T-helper 1 cell treated with Interleukin-12 subunit alpha and Interleukin-12 subunit beta and Interleukin-4 antibody, amounts not matched to agents 30 μg/mL and 1 μg/mL, for 36 hours (primary cell): ENCODE results near the gene CLEC16A.

Experiments used
- H3K27ac Mint-ChIP-seq: one replicate; pipeline ENCODE4 v1.8.0; 2021; ENCODE audit warnings: mild to moderate bottlenecking, mixed read lengths
- H3K27me3 Mint-ChIP-seq: one replicate; pipeline ENCODE4 v1.8.0; 2021; ENCODE audit warnings: low read depth, mixed read lengths
- H3K36me3 Mint-ChIP-seq: one replicate; pipeline ENCODE4 v1.8.0; 2021; ENCODE audit warnings: low read depth, mixed read lengths
- H3K4me1 Mint-ChIP-seq: one replicate; pipeline ENCODE4 v1.8.0; 2021; ENCODE audit warnings: low read depth, mixed read lengths
- H3K4me3 Mint-ChIP-seq: one replicate; pipeline ENCODE4 v1.8.0; 2021; ENCODE audit warnings: mild to moderate bottlenecking, moderate library complexity, mixed read lengths
- H3K9me3 Mint-ChIP-seq: one replicate; pipeline ENCODE4 v1.8.0; 2021; ENCODE audit warnings: mixed read lengths

Gene CLEC16A

DNA sequence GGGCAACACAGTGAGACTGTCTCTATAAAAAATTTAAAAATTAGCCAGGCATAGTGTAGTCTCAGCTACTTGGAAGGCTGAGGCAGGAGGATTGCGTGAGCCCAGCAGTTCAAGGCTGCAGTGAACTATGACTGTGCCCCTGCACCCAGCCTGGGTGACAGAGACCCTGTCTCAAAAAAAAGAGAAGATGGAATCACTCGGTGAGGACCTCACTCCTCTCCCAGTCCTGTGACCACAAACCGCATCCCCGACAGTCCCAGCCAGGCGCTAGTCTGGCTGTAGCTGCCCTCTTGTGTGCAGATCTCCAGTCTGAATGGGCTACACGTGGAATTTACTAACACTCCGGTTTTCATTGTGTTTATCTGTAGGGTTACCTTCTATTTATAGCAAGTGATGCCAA lies 13.2 kb upstream of the CLEC16A start:
- no peaks in the 10 kb centered on the region for H3K27me3 Mint-ChIP-seq
- no peaks in the 10 kb centered on the region for H3K9me3 Mint-ChIP-seq
- peaks cover 16% of the 10 kb centered on the region for H3K36me3 Mint-ChIP-seq
- H3K4me3 Mint-ChIP-seq, result no peak overlapping the region
- peaks cover 20% of the 10 kb centered on the region for H3K4me1 Mint-ChIP-seq
- H3K27ac Mint-ChIP-seq, result no peak overlapping the region

DNA sequence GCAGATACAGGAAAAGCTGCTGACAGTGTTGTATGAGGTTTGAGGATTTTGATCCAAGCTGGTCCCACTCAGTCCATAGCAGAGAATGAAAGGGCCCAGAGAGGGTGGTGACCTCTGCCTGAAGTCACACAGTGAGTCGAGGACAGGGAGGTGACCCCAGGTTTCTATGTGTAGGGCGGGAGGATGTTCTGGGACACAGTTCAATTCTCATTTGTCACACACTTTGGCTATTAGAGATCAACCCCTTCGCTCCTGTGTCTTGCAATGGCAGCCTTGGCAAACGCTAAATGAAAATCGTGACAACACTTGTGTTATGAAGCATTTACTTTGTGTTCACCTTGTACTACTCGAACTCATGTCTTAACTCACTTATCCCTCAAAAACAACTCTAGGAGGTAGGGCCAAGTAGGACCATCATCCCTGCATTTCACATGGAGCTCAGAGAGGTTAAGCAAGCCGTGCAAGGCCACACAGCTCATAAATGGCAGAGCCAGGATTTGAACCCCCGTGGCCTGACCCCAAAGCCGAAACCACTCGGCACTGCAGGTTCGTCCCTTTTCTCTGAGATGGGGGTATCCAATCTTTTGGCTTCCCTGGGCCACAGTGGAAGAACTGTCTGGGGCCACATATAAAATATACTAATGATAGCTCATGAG lies 12.3 kb upstream of the CLEC16A start:
- Mint-ChIP-seq H3K36me3 (peaks cover 17% of the 10 kb centered on the region), H3K4me1 (peaks cover 29% of the 10 kb centered on the region), H3K27ac (no peak overlapping the region), H3K27me3 (no peaks in the 10 kb centered on the region), H3K9me3 (no peaks in the 10 kb centered on the region), H3K4me3 (no peak overlapping the region)

DNA sequence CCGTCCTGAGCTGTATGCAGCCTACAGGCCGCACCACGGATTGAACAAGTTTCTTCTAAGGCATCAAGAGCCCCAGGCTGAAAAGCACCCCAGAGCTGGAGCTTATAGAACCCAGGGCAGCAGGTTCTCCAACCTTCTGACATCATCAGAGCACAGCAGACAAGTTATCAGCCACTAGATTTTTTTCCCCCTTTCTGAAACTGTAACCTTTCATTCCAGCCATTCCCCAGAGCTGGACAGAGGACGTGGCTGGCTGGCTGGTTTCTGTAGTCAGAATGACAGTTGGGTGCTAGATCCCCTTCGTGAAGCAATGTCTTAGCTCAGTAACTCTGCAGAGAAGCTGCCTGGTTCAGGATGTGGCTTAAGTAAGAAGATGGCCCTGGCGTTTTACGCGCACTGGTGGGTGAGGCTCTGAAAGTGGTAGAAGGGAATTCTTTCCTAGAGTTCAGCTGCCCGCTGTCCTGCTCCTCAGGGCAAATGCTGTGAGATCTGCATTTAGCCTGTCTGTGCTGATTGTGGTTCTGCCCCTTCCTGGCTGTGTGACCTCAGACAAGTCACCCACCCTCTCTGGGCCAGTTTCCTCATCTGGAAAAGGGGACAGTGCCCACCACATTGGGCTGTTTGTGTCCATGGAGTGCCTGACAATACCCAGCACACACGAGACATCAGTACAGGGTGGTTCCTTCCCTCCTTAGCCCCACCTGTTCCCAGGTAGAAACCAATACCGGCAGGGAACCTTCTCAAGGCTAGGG lies 11.2 kb upstream of the CLEC16A start:
- no peaks in the 10 kb centered on the region for H3K9me3 Mint-ChIP-seq
- no peak overlapping the region for H3K27ac Mint-ChIP-seq
- peaks cover 9% of the 10 kb centered on the region for H3K36me3 Mint-ChIP-seq
- no peak overlapping the region for H3K4me3 Mint-ChIP-seq
- no peaks in the 10 kb centered on the region for H3K27me3 Mint-ChIP-seq
- peaks cover 38% of the 10 kb centered on the region for H3K4me1 Mint-ChIP-seq

DNA sequence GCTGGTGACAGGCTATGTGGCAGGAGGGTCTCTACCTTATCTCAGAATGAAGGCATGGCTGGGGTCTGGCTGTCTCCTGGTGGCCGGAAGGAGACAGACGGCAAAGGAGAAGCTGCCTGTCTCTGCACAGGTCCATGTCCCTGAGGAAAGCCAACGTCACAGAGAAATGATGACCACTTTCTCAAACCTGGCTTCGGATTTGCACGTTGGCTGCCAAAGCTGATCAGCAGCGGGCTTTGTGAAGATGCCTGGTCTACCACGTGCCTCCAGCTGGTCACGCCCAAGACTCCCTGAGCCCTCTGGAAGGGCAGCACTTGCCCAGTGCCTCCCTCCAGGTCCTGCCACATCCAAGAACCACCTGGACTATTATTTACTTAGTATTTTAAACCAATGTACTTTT lies 10.5 kb upstream of the CLEC16A start:
- Mint-ChIP-seq H3K36me3 (peaks cover 13% of the 10 kb centered on the region), H3K4me1 (peaks cover 46% of the 10 kb centered on the region), H3K27ac (peak overlapping the region; percentile 73), H3K9me3 (no peaks in the 10 kb centered on the region), H3K27me3 (no peaks in the 10 kb centered on the region), H3K4me3 (no peak overlapping the region)

DNA sequence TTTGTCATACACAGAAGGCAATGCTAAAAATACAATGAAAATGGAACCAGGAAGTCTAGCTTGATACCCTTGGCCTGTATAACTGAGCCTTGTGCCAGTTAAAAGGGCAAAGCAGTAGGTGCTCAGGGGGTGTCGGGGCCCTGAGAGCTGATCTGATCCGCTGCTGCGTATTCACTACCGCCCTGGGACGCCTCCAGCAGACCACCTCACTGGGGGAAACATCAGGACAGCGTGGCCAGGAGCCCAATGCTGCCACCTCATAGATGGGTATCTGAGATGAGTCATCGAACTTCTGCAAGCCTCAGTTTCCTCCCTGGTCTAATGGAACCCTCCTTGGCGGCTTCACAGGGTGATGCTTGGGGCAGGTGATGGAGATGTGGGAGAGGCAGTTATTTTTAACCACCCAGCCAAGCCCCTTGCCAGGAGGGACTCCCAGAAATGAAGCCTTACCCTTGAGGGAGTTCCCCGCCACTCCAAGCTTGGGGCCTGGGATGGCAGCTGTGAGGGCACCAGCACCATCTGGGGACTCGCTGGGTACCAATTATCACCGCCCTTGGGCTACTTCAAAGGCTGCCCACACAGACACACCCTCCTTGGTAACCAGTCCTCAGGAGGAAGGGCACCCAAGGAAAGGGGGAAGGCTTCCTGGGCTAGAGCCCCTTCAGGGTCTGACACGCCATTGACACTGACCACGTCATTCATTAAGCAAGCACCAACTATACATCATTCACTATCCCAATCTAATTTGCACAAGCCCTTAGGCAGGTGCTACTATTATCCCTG lies 9.8 kb upstream of the CLEC16A start:
- Mint-ChIP-seq H3K27ac (peak overlapping the region; percentile 73), H3K27me3 (no peaks in the 10 kb centered on the region), H3K36me3 (peaks cover 15% of the 10 kb centered on the region)

DNA sequence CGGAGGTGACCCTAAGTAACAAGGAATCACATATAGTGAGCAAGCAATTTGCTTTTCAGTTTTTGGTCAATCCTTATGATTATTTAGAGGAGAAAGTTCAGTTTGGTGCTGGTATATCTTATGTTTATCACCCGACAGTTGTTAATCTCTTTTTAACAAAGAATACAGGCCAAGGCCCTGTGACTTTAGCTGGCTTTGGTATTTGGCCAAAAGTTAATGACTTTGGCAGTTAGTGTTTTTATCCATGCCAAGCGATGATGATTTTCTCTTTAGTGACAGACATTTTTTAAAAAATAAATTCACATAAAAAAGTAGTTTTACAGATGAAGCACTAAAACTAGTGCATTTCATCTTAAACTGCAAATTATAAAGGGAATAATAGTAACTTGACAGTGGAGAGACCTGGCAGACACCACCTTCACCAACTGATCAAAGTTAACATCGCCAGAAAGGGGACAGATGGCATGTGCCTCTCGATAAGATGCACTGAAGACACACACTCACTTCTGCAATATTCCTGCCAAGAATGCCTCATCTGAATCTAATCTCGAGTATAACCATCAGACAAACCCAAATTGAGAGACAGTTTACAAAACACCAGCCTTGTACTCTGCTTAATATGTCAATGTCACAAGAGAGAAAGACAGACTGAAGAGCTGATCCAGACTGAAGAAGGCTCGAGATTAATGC lies 9.0 kb upstream of the CLEC16A start:
- Mint-ChIP-seq H3K4me3 (peak overlapping the region; percentile 2), H3K27me3 (no peaks in the 10 kb centered on the region), H3K27ac (peak overlapping the region; percentile 2), H3K4me1 (peaks cover 56% of the 10 kb centered on the region), H3K9me3 (no peaks in the 10 kb centered on the region), H3K36me3 (peaks cover 18% of the 10 kb centered on the region)

More for the DNA sequence above, 9.8 kb upstream of the CLEC16A start:
- Mint-ChIP-seq H3K4me1 (peaks cover 52% of the 10 kb centered on the region), H3K4me3 (no peak overlapping the region), H3K9me3 (no peaks in the 10 kb centered on the region)

DNA sequence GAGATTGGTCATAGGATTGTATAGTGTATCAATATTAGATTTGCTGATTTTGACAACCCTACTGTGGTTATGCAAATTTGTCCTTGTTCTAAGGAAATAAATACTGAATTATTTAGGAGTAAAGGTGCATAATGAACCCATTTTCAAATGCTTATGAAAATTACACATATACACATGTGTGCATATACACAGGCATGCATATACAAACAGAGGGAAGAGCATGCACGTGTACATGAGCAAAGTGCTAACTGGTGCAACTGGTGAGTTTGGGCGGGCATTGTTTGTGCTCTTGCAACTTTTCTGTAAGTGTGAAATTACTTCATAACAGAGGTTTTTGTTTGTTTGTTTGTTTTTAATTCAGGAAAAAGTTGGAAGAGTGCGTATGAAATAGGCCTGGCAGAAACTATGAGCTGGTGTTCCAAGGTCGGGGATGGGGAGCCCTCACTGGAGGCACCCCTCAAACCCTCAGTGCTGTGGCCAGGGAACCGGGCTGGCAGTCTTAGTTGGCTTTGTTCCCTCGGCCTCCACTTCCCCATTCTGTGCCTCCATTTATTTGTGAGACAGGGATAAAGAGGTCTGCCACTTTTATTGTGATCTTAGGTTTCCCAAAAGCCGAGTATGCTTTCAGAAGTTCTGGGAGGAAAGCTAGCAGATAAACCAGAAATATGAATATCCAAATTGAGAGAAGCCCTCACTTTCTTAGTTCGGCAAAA lies 7.9 kb upstream of the CLEC16A start:
- Mint-ChIP-seq H3K4me1 (peaks cover 64% of the 10 kb centered on the region), H3K27ac (no peak overlapping the region), H3K4me3 (peak overlapping the region; percentile 29), H3K27me3 (no peaks in the 10 kb centered on the region), H3K36me3 (peaks cover 22% of the 10 kb centered on the region), H3K9me3 (no peaks in the 10 kb centered on the region)

DNA sequence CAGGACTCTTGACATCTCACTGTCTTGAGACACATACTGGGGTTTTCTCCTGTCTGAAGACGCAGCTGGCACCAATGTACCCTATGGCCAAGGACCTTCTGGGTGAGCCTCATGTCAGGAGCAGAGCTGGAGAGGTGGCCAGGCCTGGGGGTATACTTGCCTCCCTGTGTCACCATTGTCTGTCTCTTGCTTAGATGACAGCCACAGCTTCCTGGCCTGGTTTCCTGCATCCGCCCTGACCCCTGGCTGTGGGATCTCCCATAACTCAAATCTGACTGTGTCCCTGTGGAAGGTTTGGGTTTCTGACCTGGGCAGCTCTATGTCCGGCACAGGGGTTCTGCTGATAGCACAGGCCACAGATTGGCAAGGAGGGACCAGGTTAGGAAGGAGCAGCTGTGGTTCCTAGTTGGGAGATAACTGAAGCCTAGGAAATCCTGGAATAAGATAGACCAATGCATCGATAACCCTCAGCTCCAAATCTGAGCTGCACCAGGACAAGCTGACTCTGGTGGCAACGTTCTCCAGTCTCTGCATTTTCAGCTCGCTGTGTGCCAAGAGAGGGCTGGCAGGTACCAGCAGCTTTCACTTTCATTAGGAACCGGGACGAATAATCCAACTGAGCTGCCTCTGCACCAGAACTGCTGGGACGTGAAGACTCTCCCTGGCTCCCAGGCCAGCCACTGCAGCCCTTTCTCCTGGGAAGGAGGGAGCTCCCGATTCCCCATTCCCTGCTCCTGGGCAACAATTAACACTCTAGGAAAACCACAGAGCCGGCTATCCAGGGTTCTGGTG lies 7.1 kb upstream of the CLEC16A start:
- peak overlapping the region; percentile 94 for H3K4me3 Mint-ChIP-seq
- no peak overlapping the region for H3K27ac Mint-ChIP-seq
- H3K36me3 Mint-ChIP-seq, result peaks cover 21% of the 10 kb centered on the region
- H3K4me1 Mint-ChIP-seq, result peaks cover 66% of the 10 kb centered on the region
- H3K27me3 Mint-ChIP-seq, result no peaks in the 10 kb centered on the region
- no peaks in the 10 kb centered on the region for H3K9me3 Mint-ChIP-seq

DNA sequence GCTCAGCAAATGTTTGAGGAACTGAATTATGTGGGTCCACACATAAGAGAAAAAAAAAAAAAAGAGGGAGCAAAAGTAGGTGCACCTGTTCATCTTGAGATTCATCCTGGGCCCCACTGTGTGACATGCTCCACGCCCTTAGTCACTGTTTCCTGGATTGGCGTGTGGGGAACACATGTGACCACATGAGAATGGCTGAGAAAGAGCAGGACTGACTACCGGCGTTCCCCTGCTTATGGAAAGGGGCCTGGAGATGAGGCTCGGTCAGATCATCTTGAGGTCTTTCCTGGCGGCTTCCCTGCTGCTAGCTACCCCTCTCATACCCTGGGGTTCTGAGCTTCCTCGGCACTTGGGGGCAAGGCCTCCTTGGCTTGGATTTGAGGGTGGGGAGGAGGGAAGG lies 6.0 kb upstream of the CLEC16A start:
- peak overlapping the region; percentile 94 for H3K4me3 Mint-ChIP-seq
- no peaks in the 10 kb centered on the region for H3K9me3 Mint-ChIP-seq
- peaks cover 70% of the 10 kb centered on the region for H3K4me1 Mint-ChIP-seq
- H3K27ac Mint-ChIP-seq, result peak overlapping the region; percentile 75
- H3K36me3 Mint-ChIP-seq, result peaks cover 17% of the 10 kb centered on the region
- H3K27me3 Mint-ChIP-seq, result no peaks in the 10 kb centered on the region

DNA sequence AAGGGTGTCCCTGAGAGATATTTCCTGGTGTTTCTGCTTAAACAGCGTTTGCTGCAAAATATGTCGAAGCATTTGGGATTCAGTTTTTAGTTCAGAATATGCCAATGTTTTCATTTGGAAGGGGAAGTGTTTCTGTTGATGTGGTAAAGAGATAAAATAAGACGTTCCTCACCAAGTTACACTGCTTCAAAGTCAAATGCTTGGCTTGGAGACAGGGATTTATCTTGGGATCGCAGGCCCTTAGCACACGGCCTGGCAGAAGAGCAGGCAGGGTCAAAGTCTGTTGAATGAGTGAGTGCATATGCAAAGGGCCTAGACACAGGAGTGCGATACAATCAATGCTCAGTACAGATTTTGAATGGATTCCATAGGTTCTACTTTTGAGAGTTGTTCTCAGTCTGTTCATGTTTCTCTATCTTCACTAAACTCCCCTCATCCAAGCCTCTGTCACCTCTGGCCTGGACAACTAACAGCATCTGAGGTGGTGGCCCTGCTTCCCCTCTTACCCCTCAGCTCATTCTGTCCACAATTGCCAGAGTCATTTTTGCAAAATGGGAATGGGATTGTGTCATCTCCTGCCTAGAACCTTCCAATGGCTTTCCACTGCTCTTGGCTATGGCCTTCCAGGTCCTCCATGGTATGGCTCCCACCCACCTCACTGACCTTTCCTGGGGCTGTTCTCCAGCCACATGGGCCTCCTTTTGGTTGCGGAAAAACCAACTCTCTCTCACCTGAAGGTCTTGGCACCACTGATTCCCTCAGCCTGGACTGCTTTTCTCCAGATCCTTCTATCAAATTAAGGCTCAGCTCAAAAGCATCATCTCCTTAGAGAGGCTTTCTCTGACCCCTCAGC lies 5.3 kb upstream of the CLEC16A start:
- Mint-ChIP-seq H3K27ac (peak overlapping the region; percentile 75), H3K9me3 (no peaks in the 10 kb centered on the region), H3K27me3 (no peaks in the 10 kb centered on the region), H3K4me1 (peaks cover 68% of the 10 kb centered on the region), H3K36me3 (peaks cover 17% of the 10 kb centered on the region), H3K4me3 (peak overlapping the region; percentile 94)

DNA sequence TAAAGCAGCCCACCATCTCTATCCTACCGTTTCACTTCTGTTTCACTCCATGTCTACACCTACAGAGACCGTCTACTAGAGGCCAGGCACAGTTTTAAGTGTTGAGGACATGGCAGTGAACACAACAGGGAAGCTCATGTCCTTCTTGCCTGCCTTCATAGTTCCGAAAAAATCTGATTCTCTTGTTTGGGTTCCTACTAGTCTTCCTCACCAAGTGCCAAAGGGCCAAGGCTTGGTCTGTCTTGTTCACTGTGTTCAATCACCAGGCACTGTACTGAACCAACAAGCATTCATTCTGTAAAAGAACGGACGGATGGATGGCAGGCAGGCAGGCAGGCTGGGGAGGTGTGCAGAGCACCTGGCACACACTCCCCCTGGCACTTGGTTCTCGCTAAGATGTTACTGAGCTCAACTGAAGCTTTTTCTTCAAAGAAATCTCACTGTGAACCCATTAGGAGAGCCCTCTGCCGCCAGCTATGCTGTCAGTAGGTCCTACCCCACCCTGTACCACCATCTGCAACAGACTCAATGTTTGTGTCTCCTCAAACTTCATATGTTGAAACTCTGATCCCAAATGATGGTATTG lies 4.6 kb upstream of the CLEC16A start:
- no peaks in the 10 kb centered on the region for H3K27me3 Mint-ChIP-seq
- H3K27ac Mint-ChIP-seq, result peak overlapping the region; percentile 26
- no peaks in the 10 kb centered on the region for H3K9me3 Mint-ChIP-seq
- peaks cover 68% of the 10 kb centered on the region for H3K4me1 Mint-ChIP-seq
- H3K4me3 Mint-ChIP-seq, result peak overlapping the region; percentile 94
- peaks cover 17% of the 10 kb centered on the region for H3K36me3 Mint-ChIP-seq

DNA sequence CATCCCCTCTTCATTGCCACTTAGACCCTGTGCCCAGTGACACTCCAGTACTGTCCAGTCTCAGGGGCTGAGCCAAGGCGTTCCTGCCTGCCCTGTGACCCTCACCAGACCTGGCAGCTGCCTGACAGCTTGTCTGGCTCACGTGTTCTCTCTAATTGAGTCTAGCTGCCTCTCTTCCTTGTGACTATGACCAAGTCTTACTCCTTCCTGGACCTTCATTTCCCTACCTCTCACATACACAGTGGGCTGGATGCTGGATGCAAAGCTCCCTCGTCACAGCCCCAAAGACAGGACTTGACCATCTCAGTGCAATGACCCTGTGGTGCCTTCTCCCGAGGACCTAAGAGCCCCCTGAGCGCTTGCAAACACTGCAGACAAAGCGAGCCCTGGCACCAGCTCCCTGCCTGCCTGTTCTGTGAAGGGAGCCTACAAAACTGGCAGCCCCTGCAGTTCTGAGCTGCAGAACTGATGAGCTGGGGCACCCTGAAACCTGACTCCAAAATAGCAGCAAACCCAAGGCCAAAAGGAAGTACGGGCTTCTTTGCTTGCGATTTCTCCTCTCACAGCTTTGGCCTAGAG lies 3.8 kb upstream of the CLEC16A start:
- Mint-ChIP-seq H3K9me3 (no peaks in the 10 kb centered on the region), H3K4me1 (peaks cover 74% of the 10 kb centered on the region), H3K27ac (peak overlapping the region; percentile 79), H3K4me3 (peak overlapping the region; percentile 94), H3K27me3 (no peaks in the 10 kb centered on the region), H3K36me3 (peaks cover 19% of the 10 kb centered on the region)
